AG09319 (cell line): ENCODE measurements around the gene JPH4.
A peak's percentile ranks its signal among the peaks of the same experiment; 100 is the strongest.

ENCODE experiments used
- DNase-seq: peaks from one replicate; pipeline ENCODE4 v3.0.0-alpha.2; 2010; ENCODE audit warnings: low read depth; ENCODE audit errors: extremely low read depth
- TF ChIP-seq, protein P1 (sequence below): IDR thresholded peaks from 2 replicates; pipeline ENCODE4 v1.5.1; 2011; ENCODE audit warnings: low read depth, mild to moderate bottlenecking, inconsistent platforms, low read length, moderate library complexity

JPH4 gene

DNA sequence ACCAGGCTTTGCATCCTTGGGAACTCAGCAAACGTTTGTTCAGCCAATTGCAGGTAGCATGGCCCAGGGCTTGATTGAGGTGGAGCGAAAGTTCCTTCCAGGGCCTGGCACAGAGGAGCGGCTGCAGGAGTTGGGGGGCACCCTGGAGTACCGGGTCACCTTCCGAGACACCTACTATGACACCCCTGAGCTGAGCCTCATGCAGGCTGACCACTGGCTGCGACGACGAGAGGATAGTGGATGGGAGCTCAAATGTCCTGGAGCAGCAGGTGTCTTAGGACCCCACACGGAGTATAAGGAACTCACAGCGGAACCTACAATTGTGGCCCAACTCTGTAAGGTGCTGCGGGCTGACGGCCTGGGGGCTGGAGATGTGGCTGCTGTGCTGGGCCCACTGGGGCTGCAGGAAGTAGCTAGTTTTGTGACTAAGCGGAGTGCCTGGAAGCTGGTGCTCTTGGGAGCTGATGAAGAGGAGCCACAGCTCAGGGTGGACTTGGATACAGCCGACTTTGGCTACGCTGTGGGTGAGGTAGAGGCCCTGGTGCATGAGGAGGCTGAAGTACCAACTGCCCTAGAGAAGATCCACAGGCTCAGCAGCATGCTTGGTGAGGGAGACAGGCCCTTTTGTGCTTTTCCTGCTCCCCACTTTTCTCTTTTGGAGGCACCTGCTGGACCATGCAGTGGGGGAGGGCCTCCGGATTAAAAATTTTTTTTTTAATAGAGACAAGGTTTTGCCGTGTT is 21.7 kb downstream of the JPH4 start:
- TF ChIP-seq, protein P1, sequence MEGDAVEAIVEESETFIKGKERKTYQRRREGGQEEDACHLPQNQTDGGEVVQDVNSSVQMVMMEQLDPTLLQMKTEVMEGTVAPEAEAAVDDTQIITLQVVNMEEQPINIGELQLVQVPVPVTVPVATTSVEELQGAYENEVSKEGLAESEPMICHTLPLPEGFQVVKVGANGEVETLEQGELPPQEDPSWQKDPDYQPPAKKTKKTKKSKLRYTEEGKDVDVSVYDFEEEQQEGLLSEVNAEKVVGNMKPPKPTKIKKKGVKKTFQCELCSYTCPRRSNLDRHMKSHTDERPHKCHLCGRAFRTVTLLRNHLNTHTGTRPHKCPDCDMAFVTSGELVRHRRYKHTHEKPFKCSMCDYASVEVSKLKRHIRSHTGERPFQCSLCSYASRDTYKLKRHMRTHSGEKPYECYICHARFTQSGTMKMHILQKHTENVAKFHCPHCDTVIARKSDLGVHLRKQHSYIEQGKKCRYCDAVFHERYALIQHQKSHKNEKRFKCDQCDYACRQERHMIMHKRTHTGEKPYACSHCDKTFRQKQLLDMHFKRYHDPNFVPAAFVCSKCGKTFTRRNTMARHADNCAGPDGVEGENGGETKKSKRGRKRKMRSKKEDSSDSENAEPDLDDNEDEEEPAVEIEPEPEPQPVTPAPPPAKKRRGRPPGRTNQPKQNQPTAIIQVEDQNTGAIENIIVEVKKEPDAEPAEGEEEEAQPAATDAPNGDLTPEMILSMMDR: no peak
- no peak for DNase-seq

DNA sequence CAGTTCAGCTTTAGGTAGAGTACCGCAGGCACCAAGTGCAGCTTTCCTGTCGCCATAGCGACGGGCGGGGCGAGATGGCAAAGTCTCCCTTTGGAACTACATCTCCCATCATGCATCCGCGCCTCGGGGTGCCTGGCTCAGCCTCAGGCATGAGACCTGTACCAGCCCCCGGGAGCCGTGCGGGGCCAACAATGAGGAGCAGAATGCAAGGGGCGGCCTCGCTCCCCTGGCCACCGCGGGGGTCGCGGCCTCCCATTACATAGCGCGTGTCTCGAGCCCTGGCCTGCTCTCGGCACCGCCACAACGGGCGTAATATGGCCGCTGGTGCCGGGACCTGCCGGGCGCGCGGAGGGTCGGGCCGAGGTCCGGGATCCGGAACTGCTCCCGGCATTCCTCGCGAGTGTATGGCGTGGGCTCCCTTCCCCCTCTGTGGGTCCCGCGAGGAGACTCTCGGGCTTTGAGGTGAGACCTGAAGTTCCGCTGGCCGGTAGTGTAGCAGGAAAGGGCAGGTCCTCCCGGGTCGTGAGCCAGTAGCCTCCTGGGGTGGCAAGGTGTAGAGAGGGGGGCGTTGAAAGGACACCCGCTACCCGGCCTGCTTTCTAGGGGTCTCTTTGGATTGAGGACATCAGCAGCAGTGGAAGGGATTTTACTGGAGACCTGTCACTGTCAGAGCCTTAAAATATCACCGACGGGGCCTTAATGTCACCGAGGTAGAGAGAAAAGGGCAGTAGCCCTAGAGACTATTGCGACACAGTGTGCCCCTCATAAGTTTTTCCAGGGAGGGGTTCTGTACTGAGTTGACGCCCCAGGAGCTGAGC is 22.5 kb downstream of the JPH4 start, which contains the start of gene THTPA:
THTPA (plus strand) TSS at position 390 of the 818 bp plus-strand sequence. CDS start 487 bp downstream, outside the sequence.
- DNase-seq: peak; percentile 53
- TF ChIP-seq, protein P1: no peak

DNA sequence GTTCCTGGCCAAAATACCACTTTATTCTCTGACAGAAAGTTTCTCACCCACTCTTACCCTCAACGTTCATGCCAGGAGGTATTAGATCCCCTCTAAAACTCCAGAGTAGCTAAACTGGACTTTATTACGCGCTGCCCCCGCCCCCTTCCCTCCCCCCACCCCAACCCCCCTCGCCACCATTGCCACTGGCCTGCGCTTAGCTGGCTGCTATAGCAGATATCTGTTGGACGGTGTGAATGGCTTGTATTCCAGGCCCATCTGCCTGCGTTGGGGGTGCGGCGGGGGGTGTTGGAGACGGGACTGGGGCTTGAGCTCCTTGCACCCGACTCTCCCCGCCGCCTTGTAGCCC is 23.1 kb downstream of the JPH4 start:
- no peak for DNase-seq
- TF ChIP-seq, protein P1: no peak

DNA sequence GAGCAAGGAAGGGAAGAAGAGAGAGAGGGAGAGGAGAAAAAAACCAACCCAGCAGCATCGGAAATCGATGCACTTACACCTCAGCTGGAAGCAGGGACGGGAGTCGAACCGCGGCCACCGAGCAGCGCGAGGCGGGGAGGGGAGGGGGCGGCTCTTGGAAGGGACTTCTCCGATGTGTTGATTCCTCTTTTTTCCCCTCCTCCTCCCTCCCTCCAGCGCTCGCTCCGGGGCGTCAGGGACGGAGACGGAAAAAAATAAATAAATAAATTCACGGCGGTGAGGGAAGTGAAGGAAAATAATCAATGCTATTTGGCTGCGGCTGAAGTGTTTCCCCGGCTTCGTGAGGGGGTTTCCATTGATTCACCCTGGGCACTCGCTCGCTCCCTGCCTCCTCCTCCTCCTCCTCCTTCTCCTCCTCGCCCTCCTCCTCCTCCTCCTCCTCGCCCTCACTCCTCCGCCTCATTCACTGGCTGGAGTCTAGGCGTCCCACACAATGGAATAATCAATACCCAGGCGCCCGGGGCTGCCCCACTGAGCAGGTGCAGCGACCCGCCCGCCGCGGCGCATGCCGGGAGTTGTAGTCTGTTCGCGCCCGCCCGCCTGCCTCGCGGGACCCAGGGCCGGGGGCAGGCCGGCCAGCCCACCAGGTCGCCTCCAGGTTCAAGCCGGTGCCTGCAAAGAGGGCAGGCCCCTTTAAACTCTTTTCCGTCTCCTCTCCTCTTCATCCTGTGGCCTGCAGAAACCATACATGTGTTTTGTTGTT is 27.1 kb downstream of the JPH4 start, which contains the start of gene ZFHX2:
ZFHX2 (minus strand) TSS at position 500 of the 763 bp plus-strand sequence. CDS start 16,440 bp downstream, outside the sequence.
- TF ChIP-seq, protein P1: no peak
- no peak for DNase-seq

DNA sequence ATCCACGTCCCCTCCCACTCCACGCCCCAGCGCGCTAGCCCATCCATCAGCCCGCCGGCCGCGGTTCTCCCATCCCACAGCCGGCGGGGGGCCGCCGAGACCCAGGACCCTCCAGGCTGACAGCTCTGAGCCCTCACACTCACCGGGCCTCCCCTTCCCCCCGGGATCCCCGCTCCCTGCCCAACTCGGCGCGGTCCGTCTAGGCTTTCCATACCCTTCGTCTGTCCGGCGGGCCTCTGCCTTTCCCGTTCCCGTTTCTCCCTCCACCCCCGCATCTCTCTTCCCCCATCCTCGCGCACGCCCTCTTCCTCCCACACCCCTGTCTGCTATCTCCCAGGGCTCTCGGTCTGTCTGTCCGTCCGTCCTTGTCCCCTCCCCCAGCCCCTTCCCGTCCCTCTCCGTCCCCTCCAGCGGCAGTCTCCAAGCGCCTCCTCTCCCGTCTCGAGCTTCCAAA is 27.8 kb downstream of the JPH4 start:
- no peak for DNase-seq
- TF ChIP-seq, protein P1: no peak

DNA sequence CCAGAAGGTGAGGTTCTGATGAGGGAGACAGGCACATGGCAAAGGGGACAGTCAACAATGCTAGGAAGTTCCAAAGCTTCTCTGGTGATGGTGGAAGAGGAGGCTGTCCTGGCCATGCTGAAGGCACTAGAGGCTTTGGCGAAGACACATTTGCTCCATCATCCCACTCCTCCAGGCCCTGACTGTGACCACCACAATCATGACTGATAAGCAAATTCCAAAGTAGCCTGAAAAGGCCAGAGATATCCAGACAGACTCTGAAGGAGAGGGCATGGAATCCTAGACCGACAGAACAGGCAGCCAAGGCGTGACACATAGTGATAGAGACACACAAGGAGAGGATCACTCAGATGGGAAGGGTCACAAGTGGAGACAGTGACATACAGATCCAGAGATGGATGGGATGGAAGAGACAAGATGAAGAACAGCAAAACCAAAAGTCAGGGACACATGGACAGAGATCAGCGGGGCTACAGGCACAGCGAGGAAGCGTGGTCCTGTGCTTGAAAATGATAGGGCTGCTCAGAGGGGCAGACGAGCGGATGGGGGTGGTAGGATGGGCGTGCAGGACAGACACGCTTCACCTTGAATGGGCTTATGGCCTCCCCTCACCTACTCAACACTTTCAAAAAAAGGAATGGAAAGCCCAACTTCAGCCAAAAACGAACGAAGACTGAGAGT is 28.3 kb downstream of the JPH4 start:
- TF ChIP-seq, protein P1: no peak
- no peak for DNase-seq
